ENCODE measurements around the gene SERPINB11. TPM values are rescaled to one million over a fixed set of nuclear protein-coding genes. Genes with fewer than 3 reads are reported as not detected.
"Not testable (repeated sequence)": the region's sequence is repeated elsewhere in the genome, so short reads cannot be mapped to it uniquely, and the experiment has no call there.

SERPINB11 gene
- total RNA-seq, 1 donor from 2014 or later = not detected

- no peaks in the 10 kb centered on the region for H3K9me3 Mint-ChIP-seq (ENCODE audit: unreplicated experiment)
- no peak for DNase-seq (ENCODE audit: extremely low spot score, unreplicated experiment)
- H3K27me3 Mint-ChIP-seq (ENCODE audit: unreplicated experiment) = peaks cover 16% of the 10 kb centered on the region
- H3K4me1 Mint-ChIP-seq (ENCODE audit: unreplicated experiment) = no peaks in the 10 kb centered on the region
- TF ChIP-seq CTCF (IDR thresholded peaks at IDR 0.05) = no peak
- no peak overlapping the region for H3K4me3 Mint-ChIP-seq (ENCODE audit: unreplicated experiment)
- H3K27ac Mint-ChIP-seq (ENCODE audit: unreplicated experiment) = no peak overlapping the region
- H3K36me3 Mint-ChIP-seq (ENCODE audit: unreplicated experiment) = no peaks in the 10 kb centered on the region
These were observed 46.7 kb downstream of the SERPINB11 start for GRCh38 chr18:63749489-63749888.

- no peak for TF ChIP-seq CTCF (IDR thresholded peaks at IDR 0.05)
- no peak overlapping the region for H3K4me3 Mint-ChIP-seq (ENCODE audit: unreplicated experiment)
- DNase-seq (ENCODE audit: extremely low spot score, unreplicated experiment) = no peak
- no peak overlapping the region for H3K27ac Mint-ChIP-seq (ENCODE audit: unreplicated experiment)
- H3K27me3 Mint-ChIP-seq (ENCODE audit: unreplicated experiment) = peaks cover 15% of the 10 kb centered on the region
- H3K36me3 Mint-ChIP-seq (ENCODE audit: unreplicated experiment) = no peaks in the 10 kb centered on the region
- H3K4me1 Mint-ChIP-seq (ENCODE audit: unreplicated experiment) = no peaks in the 10 kb centered on the region
- no peaks in the 10 kb centered on the region for H3K9me3 Mint-ChIP-seq (ENCODE audit: unreplicated experiment)
These were observed 49.9 kb downstream of the SERPINB11 start for GRCh38 chr18:63752636-63753035.

- Mint-ChIP-seq H3K4me1 (ENCODE audit: unreplicated experiment) (no peaks in the 10 kb centered on the region), H3K27me3 (ENCODE audit: unreplicated experiment) (peaks cover 15% of the 10 kb centered on the region), H3K27ac (ENCODE audit: unreplicated experiment) (no peak overlapping the region), H3K9me3 (ENCODE audit: unreplicated experiment) (no peaks in the 10 kb centered on the region), H3K4me3 (ENCODE audit: unreplicated experiment) (no peak overlapping the region), H3K36me3 (ENCODE audit: unreplicated experiment) (no peaks in the 10 kb centered on the region)
- no peak for DNase-seq (ENCODE audit: extremely low spot score, unreplicated experiment)
- TF ChIP-seq CTCF (IDR thresholded peaks at IDR 0.05) = no peak
These were observed 50.9 kb downstream of the SERPINB11 start for GRCh38 chr18:63753676-63754075.

- Mint-ChIP-seq H3K4me3 (ENCODE audit: unreplicated experiment) (no peak overlapping the region), H3K4me1 (ENCODE audit: unreplicated experiment) (no peaks in the 10 kb centered on the region), H3K27ac (ENCODE audit: unreplicated experiment) (no peak overlapping the region), H3K36me3 (ENCODE audit: unreplicated experiment) (no peaks in the 10 kb centered on the region), H3K9me3 (ENCODE audit: unreplicated experiment) (peaks cover 13% of the 10 kb centered on the region), H3K27me3 (ENCODE audit: unreplicated experiment) (peaks cover 5% of the 10 kb centered on the region)
- TF ChIP-seq CTCF (IDR thresholded peaks at IDR 0.05) = no peak
- no peak for DNase-seq (ENCODE audit: extremely low spot score, unreplicated experiment)
These were observed 54.8 kb downstream of the SERPINB11 start for GRCh38 chr18:63757541-63757940.

GRCh38 chr18:63758615-63759240 lies 56.0 kb downstream of the SERPINB11 start:
- Mint-ChIP-seq H3K27me3 (ENCODE audit: unreplicated experiment) (peaks cover 5% of the 10 kb centered on the region), H3K27ac (ENCODE audit: unreplicated experiment) (no peak overlapping the region), H3K36me3 (ENCODE audit: unreplicated experiment) (no peaks in the 10 kb centered on the region), H3K4me1 (ENCODE audit: unreplicated experiment) (no peaks in the 10 kb centered on the region), H3K9me3 (ENCODE audit: unreplicated experiment) (peaks cover 13% of the 10 kb centered on the region), H3K4me3 (ENCODE audit: unreplicated experiment) (no peak overlapping the region)
- no peak for TF ChIP-seq CTCF (IDR thresholded peaks at IDR 0.05)
- no peak for DNase-seq (ENCODE audit: extremely low spot score, unreplicated experiment)

GRCh38 chr18:63759786-63760185 lies 57.0 kb downstream of the SERPINB11 start:
- H3K9me3 Mint-ChIP-seq (ENCODE audit: unreplicated experiment) = peaks cover 13% of the 10 kb centered on the region
- not testable (repeated sequence) for H3K4me3 Mint-ChIP-seq (ENCODE audit: unreplicated experiment); H3K27me3 Mint-ChIP-seq (ENCODE audit: unreplicated experiment); H3K27ac Mint-ChIP-seq (ENCODE audit: unreplicated experiment); H3K4me1 Mint-ChIP-seq (ENCODE audit: unreplicated experiment); H3K36me3 Mint-ChIP-seq (ENCODE audit: unreplicated experiment); DNase-seq (ENCODE audit: extremely low spot score, unreplicated experiment)

Measured in osteocyte (in vitro differentiated cells).